Omental fat pad (tissue), 4 donors: Measurements from ENCODE around the gene IL1RL2. TPM values are rescaled to one million over a fixed set of nuclear protein-coding genes. Genes with fewer than 3 reads are reported as not detected.

Experiments used
- ATAC-seq: fragments of 150-250 bp; one replicate; pipeline ENCODE4 v1.9.1; 2016; ENCODE audit warnings: mild to moderate bottlenecking, moderate library complexity; ENCODE audit not compliant: low FRiP score
- DNase-seq: peaks from one replicate; pipeline ENCODE4 v3.0.0-alpha.2; 2019; ENCODE audit warnings: low spot score
- total RNA-seq, 4 donors: library from RNA; depleted of rRNA; stranded (reverse); fragments of >200 nt; gene quantifications; one replicate each; pipeline ENCODE4 v1.1.0, GENCODE V29; 2016
- TF ChIP-seq, protein P1 (sequence below), 3 donors: fragments of 450-650 bp; IDR thresholded peaks; one replicate each; pipeline ENCODE4 v1.5.1; 2016 to 2017; ENCODE audit warnings: antibody characterized with exemption in 3 of 3, mild to moderate bottlenecking in 3 of 3, moderate library complexity in 2 of 3

IL1RL2 gene
- total RNA-seq, 4 donors from 2014 or later = 0.31 to 5.3 (median 2.1) TPM

DNA sequence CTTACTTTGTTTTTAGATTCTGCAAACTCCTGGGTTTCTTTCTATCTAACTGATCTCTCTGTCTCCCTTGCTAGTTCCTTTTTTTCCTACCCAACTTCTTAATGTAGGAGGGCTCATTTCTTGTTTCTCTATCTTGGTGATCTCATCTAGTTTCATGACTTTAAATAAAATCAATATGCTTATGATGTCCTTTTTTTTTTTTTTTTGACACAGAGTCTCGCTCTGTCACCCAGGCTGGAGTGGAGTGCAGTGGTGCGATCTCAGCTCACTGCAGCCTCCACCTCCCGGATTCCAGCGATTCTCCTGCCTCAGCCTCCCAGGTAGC lies 82.3 kb downstream of the IL1RL2 start:
- ATAC-seq (no peak), DNase-seq (no peak)

DNA sequence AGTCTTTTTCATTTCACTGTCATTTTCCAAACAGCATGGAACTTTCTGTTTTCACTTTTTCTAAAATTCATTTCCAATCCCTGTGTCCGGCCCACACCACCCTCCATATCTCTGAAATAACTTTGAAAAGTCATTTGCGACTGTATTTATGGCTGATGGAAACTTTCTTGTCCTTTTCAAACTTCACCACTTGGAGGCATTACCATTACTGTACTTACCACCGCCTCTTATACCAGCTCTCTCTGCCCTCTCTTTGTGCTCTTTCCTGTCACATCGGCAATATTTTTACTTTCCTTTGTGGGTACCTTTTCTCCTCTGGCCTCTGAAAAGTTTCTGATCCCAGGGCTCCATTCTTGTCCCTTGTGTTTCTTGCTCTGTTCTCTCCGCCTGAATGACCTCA lies 85.0 kb downstream of the IL1RL2 start:
- ATAC-seq (no peak), DNase-seq (no peak)
- TF ChIP-seq, protein P1, sequence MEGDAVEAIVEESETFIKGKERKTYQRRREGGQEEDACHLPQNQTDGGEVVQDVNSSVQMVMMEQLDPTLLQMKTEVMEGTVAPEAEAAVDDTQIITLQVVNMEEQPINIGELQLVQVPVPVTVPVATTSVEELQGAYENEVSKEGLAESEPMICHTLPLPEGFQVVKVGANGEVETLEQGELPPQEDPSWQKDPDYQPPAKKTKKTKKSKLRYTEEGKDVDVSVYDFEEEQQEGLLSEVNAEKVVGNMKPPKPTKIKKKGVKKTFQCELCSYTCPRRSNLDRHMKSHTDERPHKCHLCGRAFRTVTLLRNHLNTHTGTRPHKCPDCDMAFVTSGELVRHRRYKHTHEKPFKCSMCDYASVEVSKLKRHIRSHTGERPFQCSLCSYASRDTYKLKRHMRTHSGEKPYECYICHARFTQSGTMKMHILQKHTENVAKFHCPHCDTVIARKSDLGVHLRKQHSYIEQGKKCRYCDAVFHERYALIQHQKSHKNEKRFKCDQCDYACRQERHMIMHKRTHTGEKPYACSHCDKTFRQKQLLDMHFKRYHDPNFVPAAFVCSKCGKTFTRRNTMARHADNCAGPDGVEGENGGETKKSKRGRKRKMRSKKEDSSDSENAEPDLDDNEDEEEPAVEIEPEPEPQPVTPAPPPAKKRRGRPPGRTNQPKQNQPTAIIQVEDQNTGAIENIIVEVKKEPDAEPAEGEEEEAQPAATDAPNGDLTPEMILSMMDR (IDR thresholded peaks at IDR 0.05) = no peak

More for the DNA sequence above, 82.3 kb downstream of the IL1RL2 start:
- TF ChIP-seq, protein P1 (IDR thresholded peaks at IDR 0.05) = no peak

DNA sequence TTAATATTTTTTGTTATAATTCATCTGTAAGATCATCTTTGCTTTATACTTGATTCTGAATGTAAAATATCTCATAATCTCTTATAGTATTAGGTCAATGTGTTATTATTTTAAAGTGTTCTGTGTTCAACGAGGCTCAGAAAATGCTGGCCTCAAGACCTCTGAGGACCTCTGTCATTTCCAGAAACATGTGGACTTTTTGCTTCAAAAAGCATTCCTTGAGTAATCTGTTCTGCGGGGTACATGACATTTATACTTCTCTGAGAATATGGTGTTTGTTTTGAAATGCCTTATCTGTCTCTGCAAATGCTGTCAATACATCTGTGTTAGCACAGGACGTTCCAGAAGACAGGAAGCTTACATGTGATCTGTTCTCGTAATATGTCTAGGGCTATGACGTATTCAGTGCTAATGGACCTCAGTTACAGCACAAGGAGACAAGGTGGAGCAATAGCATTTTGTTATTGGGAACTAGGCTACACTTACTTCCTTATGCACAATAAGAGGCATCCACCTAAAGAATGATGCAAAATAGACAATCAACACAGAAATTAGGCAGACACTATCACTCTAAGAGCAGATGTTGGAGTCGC lies 86.9 kb downstream of the IL1RL2 start:
- ATAC-seq (peak; percentile 28), DNase-seq (no peak)
- TF ChIP-seq, protein P1 (IDR thresholded peaks at IDR 0.05) = no peak

DNA sequence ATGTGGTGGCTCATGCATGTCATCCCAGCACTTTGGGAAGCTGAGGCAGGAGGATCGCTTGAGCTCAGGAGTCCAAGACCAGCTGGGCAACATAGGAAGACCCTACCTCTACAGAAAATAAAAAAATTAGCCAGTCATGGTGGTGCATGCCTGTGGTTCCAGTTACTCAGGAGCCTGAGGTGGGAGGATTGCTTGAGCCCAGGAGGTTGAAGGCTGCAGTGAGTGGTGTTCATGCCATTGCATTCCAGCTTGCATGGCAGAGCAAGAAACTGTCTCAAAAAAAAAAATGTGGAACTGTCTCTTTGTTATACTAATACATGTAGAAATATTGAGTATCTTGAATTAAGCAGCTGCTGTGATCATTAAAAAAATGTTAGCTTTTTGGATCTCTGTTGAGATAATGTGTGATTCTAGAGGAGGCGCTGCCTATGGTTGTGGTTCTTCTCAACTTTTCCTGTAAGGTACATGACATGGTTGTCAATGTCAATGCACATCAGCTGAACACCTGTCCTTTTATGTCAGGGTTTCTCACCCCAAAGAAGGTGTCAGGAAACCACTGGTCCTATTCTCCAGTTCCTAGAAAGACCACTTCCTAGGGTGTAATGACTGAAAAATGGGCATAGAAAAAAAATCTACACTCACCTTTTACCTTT lies 89.9 kb downstream of the IL1RL2 start:
- no peak for ATAC-seq
- TF ChIP-seq, protein P1 (IDR thresholded peaks at IDR 0.05) = no peak
- DNase-seq = no peak

DNA sequence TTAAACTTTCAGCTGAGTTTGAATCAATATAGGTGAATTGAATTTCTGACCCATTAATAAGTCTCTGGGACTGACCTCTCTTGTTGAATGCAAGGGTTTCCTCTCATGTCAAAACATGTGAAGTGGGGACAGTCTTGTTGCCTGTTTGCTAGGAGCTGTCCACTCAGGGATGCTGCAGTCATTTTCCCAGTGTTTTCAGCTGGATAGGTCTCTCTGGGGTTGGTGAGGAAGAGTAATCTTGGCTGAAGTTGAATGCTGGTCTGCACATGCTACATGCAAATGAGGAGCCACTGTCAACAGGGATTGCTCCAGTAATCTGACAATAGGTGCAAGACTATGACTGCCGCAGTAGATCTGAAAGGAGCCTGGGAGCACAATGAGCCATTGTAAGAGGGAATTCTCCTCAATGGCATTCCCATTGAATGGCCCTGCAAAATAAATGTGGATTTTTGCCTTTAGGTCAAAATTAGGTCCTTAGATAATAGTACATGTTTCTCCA lies 90.4 kb downstream of the IL1RL2 start:
- DNase-seq (no peak), ATAC-seq (no peak)
- TF ChIP-seq, protein P1 (IDR thresholded peaks at IDR 0.05) = no peak

DNA sequence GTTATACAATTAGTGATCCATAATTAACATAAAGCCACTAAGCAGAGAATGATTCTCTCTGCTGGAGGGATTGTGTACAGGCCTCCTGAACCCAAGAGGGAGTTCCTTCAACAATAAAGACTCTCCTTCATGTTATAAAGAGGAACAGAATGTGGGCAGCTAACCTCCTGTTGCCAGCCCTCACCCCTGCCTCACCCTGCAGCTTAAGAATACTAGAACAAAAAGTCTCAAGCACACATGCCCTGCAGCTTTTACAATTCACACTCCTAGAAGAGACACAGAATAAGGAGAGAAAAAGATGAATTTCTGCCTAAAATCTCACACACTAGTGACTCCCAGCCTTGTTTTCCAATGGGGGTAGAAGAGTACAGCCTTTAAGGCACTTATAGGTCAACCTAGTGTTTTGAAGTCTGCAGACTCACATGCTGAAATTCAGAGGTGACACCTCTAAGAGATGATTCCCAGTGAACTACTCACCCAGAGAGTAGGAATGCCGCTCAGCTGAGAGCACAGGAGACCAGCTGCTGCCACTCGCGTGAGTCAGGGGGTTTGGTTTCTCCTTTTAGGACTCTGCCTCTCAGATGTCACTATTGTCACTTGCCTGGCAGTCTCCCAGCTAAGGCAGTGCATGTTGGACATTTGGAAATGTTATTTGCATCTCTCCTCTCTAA lies 92.0 kb downstream of the IL1RL2 start:
- TF ChIP-seq, protein P1 (IDR thresholded peaks at IDR 0.05) = no peak
- ATAC-seq (no peak), DNase-seq (no peak)
